Right cardiac atrium (tissue), 5 donors: ENCODE data around the gene GMCL1. TPM values are rescaled to one million over a fixed set of nuclear protein-coding genes. Genes with fewer than 3 reads are reported as not detected.
"Not testable (repeated sequence)": the region's sequence is repeated elsewhere in the genome, so short reads cannot be mapped to it uniquely, and the experiment has no call there.

Experiments used
- ATAC-seq, 2 donors: fragments of 200-7000 bp; cut with Tn5 transposase; one replicate each; pipeline versions ENCODE4 v1.8.0 to v1.9.1; 2020; ENCODE audit warnings: moderate library complexity in 2 of 2, mild to moderate bottlenecking in 1 of 2
- DNase-seq, 3 donors: peaks; one replicate each; pipeline ENCODE4 v3.0.0-alpha.2; 2020
- H3K27ac ChIP-seq: one replicate; pipeline ENCODE4 v1.5.1; 2013; ENCODE audit warnings: mild to moderate bottlenecking, low read length, control low read depth, moderate library complexity
- H3K27me3 ChIP-seq: one replicate; pipeline ENCODE4 v1.6.1; 2013; ENCODE audit not compliant: control insufficient read depth, insufficient read depth
- H3K4me1 ChIP-seq: one replicate; pipeline ENCODE4 v1.6.1; 2013; ENCODE audit warnings: low read length; ENCODE audit not compliant: control insufficient read depth, insufficient read depth
- H3K4me3 ChIP-seq: one replicate; pipeline ENCODE4 v1.5.1; 2013; ENCODE audit warnings: low read length, control low read depth
- H3K9me3 ChIP-seq: one replicate; pipeline ENCODE4 v1.6.1; 2013; ENCODE audit warnings: low read length; ENCODE audit not compliant: control insufficient read depth
- WGBS: extraction: QIAGEN DNeasy Blood & Tissue Kit; methylation state at CpG from one replicate; pipeline ENCODE4 v1.1.7; 2013; 5-methylcytosine and 5-hydroxymethylcytosine counted together
- intact Hi-C, 4 donors: fragments of 100-400 bp; cut with DNase I; formaldehyde crosslinking; loops; one replicate each; pipeline versions ENCODE4 v1.11.0 to v1.14.0; 2022 to 2023
- polyA plus RNA-seq: library from polyadenylated mRNA; stranded (reverse); fragments of 200-250 nt; gene quantifications from one replicate; pipeline ENCODE4 v1.2.3, GENCODE V29; 2013
- total RNA-seq, 4 donors: library from RNA; stranded (reverse); fragmentation: NEBNext Ultra II Directional; extraction: Animal tissue kit (Norgen Biotek cat#: 25700); gene quantifications; one replicate each; pipeline ENCODE4 v1.2.1, GENCODE V29; 2021
- donor health status: healthy with polysubstance abuse.
- donor health status: DM: no; HTN: yes; CAD: no.
- donor health status: DM: no; HTN: no; CAD: no.
- donor health status: DM: no; HTN: yes; CAD: no; lungs with severe emphysema.
- donor health status: DM: yes; HTN: yes; CAD: no.

The GMCL1 gene
- total and polyA plus RNA-seq, 5 donors: 2.5 to 6.8 (median 6.2) TPM

DNA sequence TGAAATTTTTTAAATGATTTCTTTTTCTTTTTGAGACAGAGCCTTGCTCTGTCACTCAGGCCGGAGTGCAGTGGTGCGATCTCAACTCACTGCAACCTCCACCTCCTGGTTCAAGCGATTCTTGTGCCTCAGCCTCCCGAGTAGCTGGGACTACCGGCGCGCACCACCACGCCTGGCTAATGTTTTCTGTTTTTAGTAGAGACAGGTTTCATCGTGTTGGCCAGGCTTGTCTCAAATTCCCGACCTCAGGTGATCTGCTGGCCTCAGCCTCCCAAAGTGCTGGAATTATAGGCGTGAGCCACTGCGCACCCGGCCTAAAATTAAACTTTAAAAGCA is 1.4 kb downstream of the GMCL1 start:
- ATAC-seq, DNase-seq, H3K27ac ChIP-seq, H3K4me1 ChIP-seq, H3K9me3 ChIP-seq, H3K27me3 ChIP-seq, intact Hi-C loops: not testable (repeated sequence)
- peak overlapping the region; percentile 55 for H3K4me3 ChIP-seq
- WGBS: 88% methylated on average over 13 of the region's 13 CpGs

DNA sequence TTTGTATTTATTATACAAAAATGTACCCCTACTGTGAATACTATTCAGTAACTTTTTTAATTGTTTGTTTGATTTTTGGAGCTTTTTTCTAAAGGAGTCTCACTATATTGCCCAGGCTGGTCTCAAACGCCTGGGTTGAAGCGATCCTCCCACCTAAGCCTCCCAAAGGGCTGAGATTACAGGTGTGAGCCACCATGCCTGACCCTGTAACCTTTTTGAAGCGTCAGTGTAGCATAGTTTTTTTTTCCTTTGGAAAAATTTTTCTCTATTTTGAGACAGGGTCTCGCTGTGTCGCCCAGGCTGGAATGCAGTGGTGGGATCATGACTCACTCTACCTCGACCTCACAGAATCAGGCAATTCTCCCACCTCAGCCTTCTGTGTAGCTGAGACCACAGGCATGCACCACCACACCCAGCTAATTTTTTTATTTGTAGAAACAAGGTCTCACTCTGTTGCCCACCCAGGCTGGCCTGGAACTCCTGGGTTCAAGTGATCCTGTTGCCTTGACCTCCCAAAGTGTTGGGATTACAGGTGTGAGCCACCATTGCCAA is 2.0 kb downstream of the GMCL1 start:
- Histone ChIP-seq H3K4me1 (no peaks in the 10 kb centered on the region), H3K27ac (no peak overlapping the region), H3K4me3 (no peak overlapping the region), H3K9me3 (no peaks in the 10 kb centered on the region), H3K27me3 (no peaks in the 10 kb centered on the region)
- ATAC-seq (no peak), DNase-seq (no peak)
- intact Hi-C loops: no loop called here
- 93% methylated on average over 6 of the region's 6 CpGs for WGBS

DNA sequence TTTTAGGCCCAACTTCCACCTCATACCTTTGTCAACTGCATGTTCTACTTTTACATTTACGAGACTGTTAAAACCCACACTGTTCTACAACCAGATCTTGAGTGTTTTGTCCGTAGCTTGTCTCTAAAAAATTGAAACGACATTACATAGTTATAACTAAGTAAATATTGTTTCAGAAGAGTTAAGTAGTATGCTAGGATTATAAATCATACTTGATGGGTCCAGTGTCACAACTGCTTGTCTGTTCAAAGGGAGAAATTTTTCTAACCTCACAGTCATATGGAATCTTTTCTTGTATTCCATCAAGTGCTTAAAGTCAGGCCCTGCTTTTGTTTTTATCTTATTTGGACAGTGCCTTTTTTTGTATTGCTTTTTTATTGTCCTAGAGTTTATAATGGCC is 4.3 kb downstream of the GMCL1 start:
- WGBS: 89% methylated on average over 3 of the region's 3 CpGs
- intact Hi-C loops: no loop called here
- H3K27ac ChIP-seq: no peak overlapping the region
- no peaks in the 10 kb centered on the region for H3K27me3 ChIP-seq
- ATAC-seq (no peak), DNase-seq (no peak)
- no peaks in the 10 kb centered on the region for H3K9me3 ChIP-seq
- H3K4me3 ChIP-seq: no peak overlapping the region
- no peaks in the 10 kb centered on the region for H3K4me1 ChIP-seq

DNA sequence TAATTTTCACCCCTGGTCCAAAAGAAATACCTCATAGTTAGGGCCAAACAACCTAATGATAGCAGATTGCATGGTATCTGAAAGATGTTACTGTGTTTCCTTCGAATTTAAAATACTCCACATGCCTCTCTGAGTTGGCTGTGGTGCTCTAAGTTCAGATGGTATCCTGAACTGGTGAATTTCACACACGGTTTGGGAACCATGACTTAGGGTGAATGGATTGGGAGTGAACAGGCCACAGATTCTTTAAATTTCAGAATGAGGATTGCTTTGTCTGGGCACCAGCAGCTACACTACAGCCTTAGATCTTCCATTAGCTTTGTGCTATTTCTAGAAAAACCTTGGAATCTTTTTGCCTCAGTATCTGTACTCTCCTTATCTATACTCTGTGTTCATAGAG is 6.2 kb downstream of the GMCL1 start:
- WGBS: 80% methylated on average over 2 of the region's 2 CpGs
- no peaks in the 10 kb centered on the region for H3K4me1 ChIP-seq
- no peaks in the 10 kb centered on the region for H3K9me3 ChIP-seq
- DNase-seq: no peak
- H3K27me3 ChIP-seq: no peaks in the 10 kb centered on the region
- H3K27ac ChIP-seq: no peak overlapping the region
- intact Hi-C loops: no loop called here
- H3K4me3 ChIP-seq: no peak overlapping the region
- ATAC-seq: no peak

DNA sequence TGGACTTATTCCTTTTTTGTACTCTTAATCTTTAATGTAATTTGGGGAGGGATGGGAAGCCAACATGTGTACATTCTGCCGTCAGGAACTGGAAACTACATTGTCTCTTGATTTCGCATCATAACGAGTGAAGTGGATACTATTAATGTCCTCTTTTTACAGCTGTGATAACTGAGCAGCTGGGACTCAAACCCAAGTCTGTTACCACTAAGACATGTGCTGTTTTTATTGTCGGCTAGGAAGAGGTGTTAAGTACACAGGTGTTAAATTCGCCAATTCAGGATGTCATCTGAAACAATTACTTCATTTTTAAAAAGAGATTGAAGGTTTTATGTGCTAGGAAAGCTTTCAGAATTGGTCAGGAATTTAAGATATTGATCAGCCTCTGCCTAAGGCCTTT is 6.9 kb downstream of the GMCL1 start:
- no peaks in the 10 kb centered on the region for H3K4me1 ChIP-seq
- no peak for DNase-seq
- WGBS: 52% methylated on average over 5 of the region's 5 CpGs
- H3K27ac ChIP-seq: no peak overlapping the region
- intact Hi-C loops: no loop called here
- H3K9me3 ChIP-seq: no peaks in the 10 kb centered on the region
- ATAC-seq: no peak
- H3K4me3 ChIP-seq: no peak overlapping the region
- H3K27me3 ChIP-seq: no peaks in the 10 kb centered on the region

DNA sequence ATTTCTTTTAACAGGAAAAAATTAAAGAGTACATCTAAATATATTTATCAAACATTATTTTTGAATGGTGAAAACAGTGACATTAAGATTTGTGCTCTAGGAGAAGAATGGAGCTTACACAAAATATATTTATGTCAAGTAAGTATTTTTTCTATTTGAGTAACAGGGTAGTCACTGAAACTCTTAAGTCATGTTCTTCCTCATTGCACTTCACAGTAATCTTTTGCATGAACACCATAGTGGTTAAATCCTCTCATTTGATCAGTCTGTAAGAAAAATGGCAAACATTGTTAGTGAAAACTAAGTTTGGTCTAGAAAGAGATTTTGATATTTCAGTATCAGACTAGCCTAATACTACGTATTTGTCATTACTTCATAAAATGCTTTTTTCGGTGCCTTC is 8.1 kb downstream of the GMCL1 start:
- Histone ChIP-seq H3K9me3 (no peaks in the 10 kb centered on the region), H3K4me3 (no peak overlapping the region), H3K27ac (no peak overlapping the region), H3K27me3 (no peaks in the 10 kb centered on the region), H3K4me1 (no peaks in the 10 kb centered on the region)
- WGBS: 97% methylated on average over 2 of the region's 2 CpGs
- DNase-seq (no peak), ATAC-seq (no peak)
- intact Hi-C loops: no loop called here

DNA sequence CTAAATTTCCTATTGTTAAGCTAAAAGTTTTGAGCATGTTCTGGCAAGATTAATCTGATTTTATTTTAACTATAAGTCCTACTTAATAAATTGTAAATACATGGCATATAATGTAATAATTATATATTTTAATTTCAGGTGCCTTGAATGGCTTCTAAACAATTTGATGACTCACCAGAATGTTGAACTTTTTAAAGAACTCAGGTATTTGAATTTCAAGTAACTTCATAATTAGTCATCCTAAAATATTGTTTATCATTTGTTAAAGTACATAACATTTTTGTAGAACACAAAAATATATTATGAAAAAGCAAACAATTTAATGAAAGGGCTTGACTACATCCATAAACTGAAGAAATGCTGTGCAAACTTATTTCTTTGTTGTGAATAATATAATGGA is 14.5 kb downstream of the GMCL1 start:
- Histone ChIP-seq H3K9me3 (no peaks in the 10 kb centered on the region), H3K27me3 (no peaks in the 10 kb centered on the region), H3K4me1 (no peaks in the 10 kb centered on the region), H3K4me3 (no peak overlapping the region), H3K27ac (no peak overlapping the region)
- no peak for DNase-seq
- intact Hi-C loops: no loop called here
- no peak for ATAC-seq

DNA sequence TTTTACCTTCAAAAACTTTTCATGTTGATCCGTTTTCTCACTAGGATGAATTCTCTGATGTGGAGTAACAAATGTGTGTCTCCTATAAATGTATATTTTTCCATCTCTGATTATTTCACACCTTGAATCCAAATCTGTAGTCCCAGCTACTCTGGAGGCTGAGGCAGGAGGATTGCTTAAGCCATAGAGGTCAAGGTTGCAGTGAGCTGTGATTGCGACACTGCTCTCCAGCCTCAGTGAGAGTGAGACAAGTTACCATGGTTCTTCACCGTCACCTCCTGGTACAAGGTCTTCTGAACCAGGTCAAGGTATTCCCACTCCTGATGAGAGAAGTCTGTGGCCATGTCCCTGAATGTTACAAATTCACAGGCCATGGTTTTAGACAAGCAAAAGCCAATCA is 15.1 kb downstream of the GMCL1 start:
- Histone ChIP-seq H3K27me3 (no peaks in the 10 kb centered on the region), H3K4me1 (no peaks in the 10 kb centered on the region), H3K4me3 (no peak overlapping the region), H3K27ac (no peak overlapping the region), H3K9me3 (no peaks in the 10 kb centered on the region)
- intact Hi-C loops: no loop called here
- ATAC-seq (no peak), DNase-seq (no peak)
- WGBS: 99% methylated on average over 3 of the region's 3 CpGs

DNA sequence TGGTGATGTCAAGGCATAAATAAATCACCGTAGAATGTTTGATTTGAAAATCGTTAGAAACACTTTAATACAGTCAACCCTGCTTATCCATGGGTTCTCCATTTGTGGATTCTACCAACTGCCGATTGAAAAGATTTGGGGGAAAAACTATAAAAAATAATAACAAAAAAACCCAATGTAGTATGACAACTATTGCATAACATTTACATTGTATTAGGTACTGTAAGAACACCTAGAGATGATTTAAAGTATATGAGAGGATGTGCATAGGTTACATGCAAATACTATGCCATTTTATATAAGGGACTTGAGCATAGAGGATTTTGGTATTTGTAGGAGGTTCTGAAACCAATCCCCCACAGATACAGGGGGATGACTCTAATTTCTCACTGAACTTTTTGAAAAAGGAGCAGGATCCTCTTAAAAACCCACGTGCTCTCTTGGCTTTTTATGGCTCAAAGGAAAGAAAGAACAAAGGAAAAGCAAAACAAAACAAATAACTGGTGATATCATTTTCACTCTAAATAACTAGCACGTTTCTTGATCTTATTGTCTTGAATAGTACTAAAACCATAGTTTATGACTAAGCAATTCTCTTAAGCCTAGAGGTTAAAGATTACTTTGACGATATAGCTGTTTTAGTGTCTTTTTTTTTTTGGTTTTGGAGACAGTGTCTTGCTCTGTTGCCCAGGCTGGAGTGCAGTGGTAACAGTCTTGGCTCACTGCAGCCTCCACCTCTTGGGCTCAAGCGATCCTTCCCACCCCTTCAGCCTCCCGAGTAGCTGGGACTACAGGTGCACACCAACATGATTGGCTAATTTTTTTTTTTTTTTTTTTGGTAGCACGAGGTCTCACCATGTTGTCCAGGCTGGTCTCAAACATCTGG is 17.0 kb downstream of the GMCL1 start:
- no peak overlapping the region for H3K27ac ChIP-seq
- H3K4me3 ChIP-seq: no peak overlapping the region
- no peaks in the 10 kb centered on the region for H3K9me3 ChIP-seq
- no peaks in the 10 kb centered on the region for H3K27me3 ChIP-seq
- DNase-seq (no peak), ATAC-seq (no peak)
- WGBS: 89% methylated on average over 9 of the region's 9 CpGs
- intact Hi-C loops: no loop called here
- no peaks in the 10 kb centered on the region for H3K4me1 ChIP-seq

DNA sequence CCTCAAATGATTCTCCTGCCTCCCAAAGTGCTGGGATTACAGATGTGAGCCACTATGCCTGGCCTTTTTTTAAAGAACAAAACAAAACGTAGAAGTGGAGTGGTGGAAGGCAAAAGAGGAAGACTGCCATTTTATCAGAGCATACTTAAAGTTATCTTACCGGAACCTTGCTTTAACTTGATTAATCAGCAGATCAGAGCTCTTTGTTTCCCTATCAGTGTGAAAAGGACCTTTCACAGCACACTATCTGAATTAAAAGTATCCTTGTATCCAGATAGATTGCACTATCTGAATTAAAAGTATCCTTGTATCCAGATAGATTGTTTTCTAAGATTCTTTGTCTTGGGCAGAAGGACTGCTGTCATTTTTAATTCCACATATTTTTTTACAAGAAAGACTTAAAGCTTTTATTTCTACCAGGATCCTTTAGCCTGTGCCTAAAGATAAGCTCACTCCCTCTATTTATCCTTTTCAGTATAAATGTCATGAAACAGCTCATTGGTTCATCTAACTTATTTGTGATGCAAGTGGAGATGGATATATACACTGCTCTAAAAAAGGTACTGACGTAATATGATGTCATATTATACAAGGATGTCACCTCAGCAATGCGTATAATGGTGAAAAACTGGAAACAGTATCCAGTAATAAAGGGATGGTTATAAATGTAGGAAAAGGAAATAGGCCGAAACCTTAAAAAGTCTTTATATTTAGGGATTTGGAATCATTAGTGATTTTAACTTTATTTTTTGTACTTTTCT is 17.8 kb downstream of the GMCL1 start:
- no peaks in the 10 kb centered on the region for H3K27me3 ChIP-seq
- no peak for ATAC-seq
- no peaks in the 10 kb centered on the region for H3K9me3 ChIP-seq
- no peak overlapping the region for H3K4me3 ChIP-seq
- H3K4me1 ChIP-seq: no peaks in the 10 kb centered on the region
- DNase-seq: no peak
- H3K27ac ChIP-seq: no peak overlapping the region
- intact Hi-C loops: no loop called here
- 95% methylated on average over 5 of the region's 5 CpGs for WGBS

DNA sequence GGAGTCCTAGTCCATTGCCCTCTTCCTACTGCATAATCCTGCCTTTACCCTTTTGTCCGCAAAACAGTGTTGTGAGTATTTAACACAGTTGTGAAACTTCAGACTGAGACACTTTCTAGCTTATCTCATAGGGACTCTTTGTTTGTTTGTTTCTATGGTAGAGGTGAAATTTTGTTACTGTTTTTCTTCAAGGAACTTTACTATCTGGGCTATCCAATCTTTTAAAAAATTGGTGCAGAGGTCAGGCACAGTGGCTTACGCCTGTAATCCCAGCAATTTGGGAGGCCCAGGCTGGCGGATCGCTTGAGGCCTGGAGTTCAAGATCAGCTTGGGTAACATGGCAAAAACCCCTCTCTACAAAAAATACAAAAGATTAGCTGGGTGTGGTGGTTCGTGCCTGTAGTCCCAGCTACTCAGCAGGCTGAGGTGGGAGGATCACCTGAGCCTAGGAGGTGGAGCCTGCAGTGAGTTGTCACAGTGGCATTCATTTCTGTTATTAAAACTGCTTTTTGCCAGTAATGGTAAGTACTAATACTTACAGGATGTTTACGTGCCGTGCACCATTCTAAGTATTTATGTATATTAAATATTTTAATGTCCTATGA is 18.8 kb downstream of the GMCL1 start:
- DNase-seq (no peak), ATAC-seq (no peak)
- intact Hi-C loops: no loop called here
- no peak overlapping the region for H3K4me3 ChIP-seq
- H3K9me3 ChIP-seq: no peaks in the 10 kb centered on the region
- 90% methylated on average over 7 of the region's 7 CpGs for WGBS
- no peak overlapping the region for H3K27ac ChIP-seq
- H3K27me3 ChIP-seq: no peaks in the 10 kb centered on the region
- H3K4me1 ChIP-seq: no peaks in the 10 kb centered on the region
